ENCODE data around the gene YPEL1. TPM values are rescaled to one million over a fixed set of nuclear protein-coding genes. Genes with fewer than 3 reads are reported as not detected.

YPEL1 gene
- total and polyA plus RNA-seq, 2 donors (not counting 1 experiment from before 2014, with no cell fraction given): 0.36 to 2.3 TPM

DNA sequence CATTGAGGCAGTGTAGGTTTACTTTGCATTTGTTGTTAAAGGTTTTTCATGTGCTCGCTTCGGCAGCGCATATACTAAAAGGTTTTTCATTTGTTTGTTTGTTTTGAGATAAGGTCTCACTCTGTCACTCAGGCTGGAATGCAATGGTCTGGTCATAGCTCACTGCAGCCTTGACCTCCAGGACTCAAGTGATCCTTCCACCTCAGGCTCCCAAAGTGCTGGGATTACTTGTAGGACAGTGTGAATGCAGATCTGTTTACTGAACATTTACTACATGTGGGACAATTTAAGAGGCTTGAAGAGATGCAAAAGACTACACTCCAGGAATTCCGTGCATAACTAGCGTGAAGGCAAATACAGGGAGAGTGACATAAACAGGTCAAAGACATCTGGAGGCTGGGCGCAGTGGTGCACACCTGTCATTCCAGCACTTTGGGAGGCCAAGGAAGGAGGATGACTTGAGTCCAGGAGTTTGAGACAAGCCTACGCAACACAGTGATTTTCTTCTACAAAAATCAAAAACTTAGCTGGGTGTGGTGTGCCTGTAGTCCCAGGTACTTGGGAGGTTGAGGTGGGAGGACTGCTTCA, 34.1 kb downstream of the YPEL1 start:
- Histone ChIP-seq H3K4me3 (replicated peaks in 1 of 4; ENCODE audit: control extremely low read depth in 1 of 4, insufficient read depth in 1 of 4, low read depth in 3 of 4, low read length in 4 of 4) (no peak overlapping the region), H3K9me3 (ENCODE audit: control insufficient read depth, insufficient read depth, low read depth, low read length) (no peaks in the 10 kb centered on the region), H3K4me1 (ENCODE audit: control insufficient read depth, extremely low read depth, insufficient read depth, low read length) (peaks cover 11% of the 10 kb centered on the region), H3K4me2 (ENCODE audit: extremely low read depth, insufficient read depth, low read length) (no peak overlapping the region), H3K36me3 (ENCODE audit: control insufficient read depth, insufficient read depth, low read length) (peaks cover 7% of the 10 kb centered on the region), H3K27me3 (ENCODE audit: control insufficient read depth, insufficient read depth, low read length) (no peaks in the 10 kb centered on the region), H4K20me1 (ENCODE audit: control insufficient read depth, extremely low read depth, insufficient read depth, low read length) (no peaks in the 10 kb centered on the region), H3K9ac (ENCODE audit: insufficient read depth, low read length) (no peak overlapping the region), H3K79me2 (ENCODE audit: control insufficient read depth, insufficient read depth, low read length) (no peaks in the 10 kb centered on the region), H3K27ac (ENCODE audit: insufficient read depth, low read length) (no peak overlapping the region), H2AFZ (ENCODE audit: low read length) (no peak overlapping the region)
- DNase-seq (ENCODE audit: low read depth in 2 of 2): no peak
- TF ChIP-seq, protein P1, sequence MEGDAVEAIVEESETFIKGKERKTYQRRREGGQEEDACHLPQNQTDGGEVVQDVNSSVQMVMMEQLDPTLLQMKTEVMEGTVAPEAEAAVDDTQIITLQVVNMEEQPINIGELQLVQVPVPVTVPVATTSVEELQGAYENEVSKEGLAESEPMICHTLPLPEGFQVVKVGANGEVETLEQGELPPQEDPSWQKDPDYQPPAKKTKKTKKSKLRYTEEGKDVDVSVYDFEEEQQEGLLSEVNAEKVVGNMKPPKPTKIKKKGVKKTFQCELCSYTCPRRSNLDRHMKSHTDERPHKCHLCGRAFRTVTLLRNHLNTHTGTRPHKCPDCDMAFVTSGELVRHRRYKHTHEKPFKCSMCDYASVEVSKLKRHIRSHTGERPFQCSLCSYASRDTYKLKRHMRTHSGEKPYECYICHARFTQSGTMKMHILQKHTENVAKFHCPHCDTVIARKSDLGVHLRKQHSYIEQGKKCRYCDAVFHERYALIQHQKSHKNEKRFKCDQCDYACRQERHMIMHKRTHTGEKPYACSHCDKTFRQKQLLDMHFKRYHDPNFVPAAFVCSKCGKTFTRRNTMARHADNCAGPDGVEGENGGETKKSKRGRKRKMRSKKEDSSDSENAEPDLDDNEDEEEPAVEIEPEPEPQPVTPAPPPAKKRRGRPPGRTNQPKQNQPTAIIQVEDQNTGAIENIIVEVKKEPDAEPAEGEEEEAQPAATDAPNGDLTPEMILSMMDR (conservative IDR thresholded peaks at IDR 0.05 in 1 of 2, IDR thresholded peaks at IDR 0.05 in 1 of 2; ENCODE audit: low read depth in 1 of 2, low read length in 2 of 2): no peak
- no peak for TF ChIP-seq EZH2 (IDR thresholded peaks at IDR 0.05; ENCODE audit: low read length, missing control alignments)

DNA sequence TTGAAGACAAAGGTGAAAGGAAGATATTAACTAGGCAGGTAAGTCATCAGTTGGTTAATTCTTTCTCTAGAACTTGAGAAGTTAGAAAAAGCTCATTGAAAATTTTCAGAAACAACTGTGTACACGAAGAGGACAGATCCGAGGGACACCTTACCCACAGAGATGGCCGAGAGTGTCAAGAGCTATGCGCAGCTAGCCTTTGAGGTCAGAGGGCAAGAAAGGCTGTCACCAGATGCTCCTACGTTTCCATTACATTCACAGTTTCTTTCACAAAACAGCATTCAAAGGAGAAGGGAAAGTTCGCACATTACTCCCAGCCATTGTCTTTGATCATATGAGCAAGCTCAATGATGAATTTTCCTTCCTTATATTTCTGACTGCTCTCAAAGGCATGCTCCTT, 34.8 kb downstream of the YPEL1 start:
- H3K79me2 ChIP-seq (ENCODE audit: control insufficient read depth, insufficient read depth, low read length): no peaks in the 10 kb centered on the region
- no peaks in the 10 kb centered on the region for H3K27me3 ChIP-seq (ENCODE audit: control insufficient read depth, insufficient read depth, low read length)
- H3K36me3 ChIP-seq (ENCODE audit: control insufficient read depth, insufficient read depth, low read length): peaks cover 9% of the 10 kb centered on the region
- H3K9me3 ChIP-seq (ENCODE audit: control insufficient read depth, insufficient read depth, low read depth, low read length): no peaks in the 10 kb centered on the region
- TF ChIP-seq, protein P1 (conservative IDR thresholded peaks at IDR 0.05 in 1 of 2, IDR thresholded peaks at IDR 0.05 in 1 of 2; ENCODE audit: low read depth in 1 of 2, low read length in 2 of 2): no peak
- TF ChIP-seq EZH2 (IDR thresholded peaks at IDR 0.05; ENCODE audit: low read length, missing control alignments): no peak
- no peaks in the 10 kb centered on the region for H4K20me1 ChIP-seq (ENCODE audit: control insufficient read depth, extremely low read depth, insufficient read depth, low read length)
- H3K9ac ChIP-seq (ENCODE audit: insufficient read depth, low read length): no peak overlapping the region
- no peak for DNase-seq (ENCODE audit: low read depth in 2 of 2)
- H3K4me2 ChIP-seq (ENCODE audit: extremely low read depth, insufficient read depth, low read length): no peak overlapping the region
- no peak overlapping the region for H3K4me3 ChIP-seq (replicated peaks in 1 of 4; ENCODE audit: control extremely low read depth in 1 of 4, insufficient read depth in 1 of 4, low read depth in 3 of 4, low read length in 4 of 4)
- peaks cover 11% of the 10 kb centered on the region for H3K4me1 ChIP-seq (ENCODE audit: control insufficient read depth, extremely low read depth, insufficient read depth, low read length)
- no peak overlapping the region for H2AFZ ChIP-seq (ENCODE audit: low read length)
- H3K27ac ChIP-seq (ENCODE audit: insufficient read depth, low read length): no peak overlapping the region

DNA sequence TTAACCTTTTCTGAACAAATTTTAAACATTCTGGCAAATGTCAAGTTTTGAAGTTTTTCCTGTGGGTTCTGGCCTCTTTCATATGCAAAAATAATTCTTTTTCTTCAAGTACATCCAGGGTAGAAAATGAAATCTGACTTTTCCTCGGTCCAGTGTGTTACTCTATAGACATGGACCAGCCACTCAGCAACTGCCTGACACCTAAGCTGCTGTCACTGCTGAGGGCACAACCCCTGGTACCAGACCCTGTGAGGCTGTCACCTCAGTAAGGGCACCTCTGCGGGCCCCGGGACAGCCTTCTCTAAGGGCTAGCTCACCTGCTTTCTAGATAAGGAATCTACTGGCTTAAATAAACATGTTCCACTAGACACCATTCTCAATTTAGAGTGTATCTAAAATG, 36.0 kb downstream of the YPEL1 start:
- peaks cover 12% of the 10 kb centered on the region for H3K36me3 ChIP-seq (ENCODE audit: control insufficient read depth, insufficient read depth, low read length)
- no peaks in the 10 kb centered on the region for H4K20me1 ChIP-seq (ENCODE audit: control insufficient read depth, extremely low read depth, insufficient read depth, low read length)
- TF ChIP-seq, protein P1 (conservative IDR thresholded peaks at IDR 0.05 in 1 of 2, IDR thresholded peaks at IDR 0.05 in 1 of 2; ENCODE audit: low read depth in 1 of 2, low read length in 2 of 2): no peak
- TF ChIP-seq EZH2 (IDR thresholded peaks at IDR 0.05; ENCODE audit: low read length, missing control alignments): no peak
- H3K9me3 ChIP-seq (ENCODE audit: control insufficient read depth, insufficient read depth, low read depth, low read length): no peaks in the 10 kb centered on the region
- no peaks in the 10 kb centered on the region for H3K79me2 ChIP-seq (ENCODE audit: control insufficient read depth, insufficient read depth, low read length)
- H3K4me3 ChIP-seq (replicated peaks in 1 of 4; ENCODE audit: control extremely low read depth in 1 of 4, insufficient read depth in 1 of 4, low read depth in 3 of 4, low read length in 4 of 4): no peak overlapping the region
- no peaks in the 10 kb centered on the region for H3K27me3 ChIP-seq (ENCODE audit: control insufficient read depth, insufficient read depth, low read length)
- no peak overlapping the region for H3K4me2 ChIP-seq (ENCODE audit: extremely low read depth, insufficient read depth, low read length)
- H3K4me1 ChIP-seq (ENCODE audit: control insufficient read depth, extremely low read depth, insufficient read depth, low read length): peaks cover 11% of the 10 kb centered on the region
- H2AFZ ChIP-seq (ENCODE audit: low read length): no peak overlapping the region
- DNase-seq (ENCODE audit: low read depth in 2 of 2): no peak
- H3K27ac ChIP-seq (ENCODE audit: insufficient read depth, low read length): no peak overlapping the region
- no peak overlapping the region for H3K9ac ChIP-seq (ENCODE audit: insufficient read depth, low read length)

Data from fibroblast of lung (primary cell).